ENCODE data around the gene CTRB1. TPM values are rescaled to one million over a fixed set of nuclear protein-coding genes. Genes with fewer than 3 reads are reported as not detected.

CTRB1 gene
- polyA plus RNA-seq, 2 of the 4 experiments (the other 2 are of a cell fraction): not detected

GRCh38 chr16:75244844-75245758, 26.3 kb downstream of the CTRB1 start (continued):
- no peak for TF ChIP-seq RFX5 (IDR thresholded peaks at IDR 0.05)
- no peak for TF ChIP-seq CEBPB (IDR thresholded peaks at IDR 0.05)
- TF ChIP-seq GATA3 (IDR thresholded peaks at IDR 0.05; ENCODE audit: borderline replicate concordance): peak; percentile 57
- no peak for TF ChIP-seq RCOR1 (IDR thresholded peaks at IDR 0.05; ENCODE audit: low read depth, low read length)
- no peak for TF ChIP-seq CBX2 (IDR thresholded peaks at IDR 0.05; ENCODE audit: borderline replicate concordance, low read depth)
- no peak for TF ChIP-seq ZC3H11A (IDR thresholded peaks at IDR 0.05)
- no peak for TF ChIP-seq HES2 (IDR thresholded peaks at IDR 0.05)
- TF ChIP-seq POLR2A (IDR thresholded peaks at IDR 0.05; ENCODE audit: low read length): 0 out of 2 replicates have a peak, but pooled peaks have one; percentile 10
- no peak for TF ChIP-seq HOXA7 (CRISPR knock-in tag; IDR thresholded peaks at IDR 0.05)
- TF ChIP-seq FOSL2 (IDR thresholded peaks at IDR 0.05): 0 out of 2 replicates have a peak, but pooled peaks have one; percentile 23
- peak; percentile 87 for TF ChIP-seq FOSL2 (CRISPR knock-in tag; IDR thresholded peaks at IDR 0.05)
- no peak for TF ChIP-seq POLR2AphosphoS2 (conservative IDR thresholded peaks at IDR 0.05; ENCODE audit: low read length)
- TF ChIP-seq ATOH8 (CRISPR knock-in tag; IDR thresholded peaks at IDR 0.05; ENCODE audit: low read depth): peak; percentile 85
- peak; percentile 73; the same call in 1 of the 2 replicates for TF ChIP-seq HOXB13 (CRISPR knock-in tag; IDR thresholded peaks at IDR 0.05; ENCODE audit: low read depth)

DNA sequence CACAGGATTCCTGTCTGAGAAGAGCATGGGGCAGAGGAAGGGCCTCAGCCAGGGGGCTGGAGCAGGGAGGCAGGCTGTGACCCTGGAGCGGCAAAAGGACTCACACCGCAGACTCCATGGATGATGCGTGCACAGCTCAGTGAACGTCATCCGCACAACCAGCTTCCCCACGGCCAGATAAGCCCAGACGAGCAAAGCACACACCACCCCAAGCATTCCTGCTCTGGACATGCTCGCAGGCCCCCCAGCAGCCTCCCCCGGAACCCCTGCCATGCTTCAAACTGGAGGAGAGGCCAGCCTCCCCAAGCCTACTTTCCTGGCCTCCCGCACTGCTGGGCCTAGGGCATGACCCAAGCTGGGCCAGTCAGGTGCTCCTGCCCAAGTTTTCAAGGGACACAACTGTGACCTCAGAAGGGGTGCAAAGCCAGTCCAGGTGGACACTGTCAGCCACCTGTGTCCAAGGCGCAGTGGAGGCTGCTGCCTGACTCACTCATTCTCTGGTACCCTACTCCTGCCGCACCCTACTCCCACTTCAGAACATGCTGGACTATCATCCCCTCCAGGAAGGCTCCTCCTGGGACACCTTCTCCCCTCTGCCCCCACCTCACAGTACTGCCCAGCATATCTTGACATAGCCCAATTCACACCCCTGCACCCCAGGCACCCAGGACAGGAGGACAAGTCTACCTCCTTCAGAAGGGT, 27.9 kb downstream of the CTRB1 start:
- no peaks in the 10 kb centered on the region for H3K9me3 ChIP-seq
- peak overlapping the region; percentile 71 for H3K4me2 ChIP-seq
- CTCF ChIA-PET: interaction anchor here (1.2 to 11.7 kb wide), 4 partner anchors 13 to 139 kb away, joined by 3 to 139 read pairs (median 10); no protein-coding TSS in a partner anchor
- peaks cover 69% of the 10 kb centered on the region for H3K4me1 ChIP-seq
- H3K27ac ChIP-seq: peak overlapping the region; percentile 82 to 99
- ATAC-seq: no peak
- TF ChIP-seq ESRRA (IDR thresholded peaks at IDR 0.05; ENCODE audit: borderline replicate concordance, low read length) (no peak), RCOR1 (IDR thresholded peaks at IDR 0.05; ENCODE audit: low read depth, low read length) (no peak), MAX (IDR thresholded peaks at IDR 0.05) (no peak), HOXB5 (CRISPR knock-in tag; IDR thresholded peaks at IDR 0.05) (no peak), TFCP2L1 (CRISPR knock-in tag; IDR thresholded peaks at IDR 0.05) (no peak), SMC3 (IDR thresholded peaks at IDR 0.05) (no peak), ZNF302 (CRISPR knock-in tag; IDR thresholded peaks at IDR 0.05) (no peak)
- TF ChIP-seq, protein P1, sequence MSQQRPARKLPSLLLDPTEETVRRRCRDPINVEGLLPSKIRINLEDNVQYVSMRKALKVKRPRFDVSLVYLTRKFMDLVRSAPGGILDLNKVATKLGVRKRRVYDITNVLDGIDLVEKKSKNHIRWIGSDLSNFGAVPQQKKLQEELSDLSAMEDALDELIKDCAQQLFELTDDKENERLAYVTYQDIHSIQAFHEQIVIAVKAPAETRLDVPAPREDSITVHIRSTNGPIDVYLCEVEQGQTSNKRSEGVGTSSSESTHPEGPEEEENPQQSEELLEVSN (IDR thresholded peaks at IDR 0.05; ENCODE audit: borderline replicate concordance, low read depth): no peak
- POLR2A ChIA-PET: interaction anchor here (1.4 kb wide), 1 partner anchor 132 kb away, joined by 3 read pairs; no protein-coding TSS in a partner anchor
- WGBS (ENCODE audit: missing lambda C conversion rate): 88% methylated on average over 11 of the region's 12 CpGs
- DNase-seq (ENCODE audit: low read depth in 1 of 2, low spot score in 1 of 2): no peak
- no peak overlapping the region for H3K4me3 ChIP-seq
- no peak for FAIRE-seq

GRCh38 chr16:75247249-75247648, 28.5 kb downstream of the CTRB1 start:
- H3K4me1 ChIP-seq: peaks cover 75% of the 10 kb centered on the region
- H3K27ac ChIP-seq: peak overlapping the region; percentile 82 to 99
- H3K9me3 ChIP-seq: no peaks in the 10 kb centered on the region
- POLR2A ChIA-PET: no interaction called here
- DNase-seq (ENCODE audit: low read depth in 1 of 2, low spot score in 1 of 2) (no peak), FAIRE-seq (no peak), ATAC-seq (no peak)
- no peak overlapping the region for H3K4me3 ChIP-seq
- CTCF ChIA-PET: interaction anchor here (0.5 to 11.7 kb wide), 4 partner anchors 13 to 215 kb away, joined by 3 to 139 read pairs (median 3); no protein-coding TSS in a partner anchor
- 91% methylated on average over 12 of the region's 13 CpGs for WGBS (ENCODE audit: missing lambda C conversion rate)
- peak overlapping the region; percentile 71; the same call in 1 of the 3 replicates for H3K4me2 ChIP-seq
- no peak for TF ChIP-seq MAX (IDR thresholded peaks at IDR 0.05)
- TF ChIP-seq RCOR1 (IDR thresholded peaks at IDR 0.05; ENCODE audit: low read depth, low read length): no peak
- TF ChIP-seq FOSB (CRISPR knock-in tag; IDR thresholded peaks at IDR 0.05): no peak
- no peak for TF ChIP-seq CHD4 (IDR thresholded peaks at IDR 0.05; ENCODE audit: borderline replicate concordance)
- TF ChIP-seq, protein P2, sequence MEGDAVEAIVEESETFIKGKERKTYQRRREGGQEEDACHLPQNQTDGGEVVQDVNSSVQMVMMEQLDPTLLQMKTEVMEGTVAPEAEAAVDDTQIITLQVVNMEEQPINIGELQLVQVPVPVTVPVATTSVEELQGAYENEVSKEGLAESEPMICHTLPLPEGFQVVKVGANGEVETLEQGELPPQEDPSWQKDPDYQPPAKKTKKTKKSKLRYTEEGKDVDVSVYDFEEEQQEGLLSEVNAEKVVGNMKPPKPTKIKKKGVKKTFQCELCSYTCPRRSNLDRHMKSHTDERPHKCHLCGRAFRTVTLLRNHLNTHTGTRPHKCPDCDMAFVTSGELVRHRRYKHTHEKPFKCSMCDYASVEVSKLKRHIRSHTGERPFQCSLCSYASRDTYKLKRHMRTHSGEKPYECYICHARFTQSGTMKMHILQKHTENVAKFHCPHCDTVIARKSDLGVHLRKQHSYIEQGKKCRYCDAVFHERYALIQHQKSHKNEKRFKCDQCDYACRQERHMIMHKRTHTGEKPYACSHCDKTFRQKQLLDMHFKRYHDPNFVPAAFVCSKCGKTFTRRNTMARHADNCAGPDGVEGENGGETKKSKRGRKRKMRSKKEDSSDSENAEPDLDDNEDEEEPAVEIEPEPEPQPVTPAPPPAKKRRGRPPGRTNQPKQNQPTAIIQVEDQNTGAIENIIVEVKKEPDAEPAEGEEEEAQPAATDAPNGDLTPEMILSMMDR (IDR thresholded peaks at IDR 0.05): no peak
- TF ChIP-seq REST (IDR thresholded peaks at IDR 0.05): no peak
- no peak for TF ChIP-seq EP300 (IDR thresholded peaks at IDR 0.05)
- TF ChIP-seq ZNF302 (CRISPR knock-in tag; IDR thresholded peaks at IDR 0.05): no peak

Measured in A549 (cell line).